GM19351 (cell line): Measurements from ENCODE around the gene ABHD14A.

Source experiments
- ATAC-seq: cut with Tn5 transposase; IDR thresholded peaks from one replicate; pipeline ENCODE4 v1.9.1; 2021; ENCODE audit warnings: mild to moderate bottlenecking, moderate library complexity; ENCODE audit not compliant: unreplicated experiment

The ABHD14A gene

GRCh38 chr3:51940648-51941462, 34.0 kb upstream of the ABHD14A start:
- ATAC-seq, result no peak

DNA sequence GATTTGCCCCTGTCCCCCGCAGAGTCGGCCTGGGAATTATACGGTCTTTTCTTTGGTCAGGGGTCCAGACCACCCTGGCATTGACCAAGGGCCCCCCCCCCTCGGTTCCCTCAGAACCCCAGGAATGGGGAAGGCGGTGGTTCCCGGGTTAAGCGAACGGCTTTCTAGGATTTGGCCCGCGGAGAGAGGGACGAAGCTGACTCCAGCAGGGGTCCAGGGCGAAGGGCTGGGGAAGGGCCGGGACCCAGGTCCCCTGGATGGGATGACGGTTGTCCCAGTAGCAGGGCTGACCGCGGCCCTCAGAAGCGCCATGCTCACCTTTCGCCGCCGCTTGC, 33.4 kb upstream of the ABHD14A start:
- ATAC-seq, result no peak

- peak; percentile 89 for ATAC-seq
Measured at GRCh38 chr3:51941798-51942602, 32.9 kb upstream of the ABHD14A start, which contains the start of the genes PARP3 and RRP9. PARP3 (plus strand) TSS chr3:51942363; CDS start chr3:51943356, 993 bp downstream. RRP9 (minus strand) TSS chr3:51941904; CDS start chr3:51941867, 37 bp downstream.

DNA sequence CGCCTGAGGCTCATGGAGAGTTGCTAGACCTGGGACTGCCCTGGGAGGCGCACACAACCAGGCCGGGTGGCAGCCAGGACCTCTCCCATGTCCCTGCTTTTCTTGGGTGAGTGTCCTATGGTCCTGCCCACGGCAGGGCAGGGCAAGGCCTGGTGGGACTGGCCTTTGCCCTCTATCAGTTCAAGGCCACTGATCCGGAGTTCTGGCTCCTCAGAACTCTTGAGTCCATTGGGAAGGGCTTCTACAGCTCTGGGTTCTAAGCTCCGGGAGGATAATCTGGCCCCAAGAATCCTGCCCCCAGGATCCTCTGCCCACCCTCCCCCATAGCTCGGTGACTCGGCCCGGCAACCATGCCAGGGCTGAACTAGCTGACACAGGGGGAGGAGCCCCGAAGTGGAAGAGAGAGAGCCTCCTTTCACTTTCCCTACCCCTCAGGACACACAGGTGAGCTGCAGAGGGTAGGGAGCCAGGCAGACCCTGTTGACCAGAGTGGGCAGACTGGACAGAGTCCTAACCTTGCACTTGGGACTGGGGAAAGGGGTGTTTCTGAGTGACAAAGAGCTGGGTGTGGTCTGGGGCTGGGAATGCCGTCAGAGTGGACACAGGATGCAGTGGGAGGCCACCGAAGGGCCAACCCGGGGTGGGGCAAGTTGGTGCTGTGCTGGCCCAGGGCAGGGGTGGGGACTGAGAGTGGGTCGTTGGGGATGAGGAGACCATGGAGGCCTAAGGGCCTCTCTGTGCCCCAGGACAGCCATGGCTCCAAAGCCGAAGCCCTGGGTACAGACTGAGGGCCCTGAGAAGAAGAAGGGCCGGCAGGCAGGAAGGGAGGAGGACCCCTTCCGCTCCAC, 32.0 kb upstream of the ABHD14A start:
- ATAC-seq, result peak; percentile 36

- no peak for ATAC-seq
Measured at GRCh38 chr3:51943451-51944391, 31.1 kb upstream of the ABHD14A start.

DNA sequence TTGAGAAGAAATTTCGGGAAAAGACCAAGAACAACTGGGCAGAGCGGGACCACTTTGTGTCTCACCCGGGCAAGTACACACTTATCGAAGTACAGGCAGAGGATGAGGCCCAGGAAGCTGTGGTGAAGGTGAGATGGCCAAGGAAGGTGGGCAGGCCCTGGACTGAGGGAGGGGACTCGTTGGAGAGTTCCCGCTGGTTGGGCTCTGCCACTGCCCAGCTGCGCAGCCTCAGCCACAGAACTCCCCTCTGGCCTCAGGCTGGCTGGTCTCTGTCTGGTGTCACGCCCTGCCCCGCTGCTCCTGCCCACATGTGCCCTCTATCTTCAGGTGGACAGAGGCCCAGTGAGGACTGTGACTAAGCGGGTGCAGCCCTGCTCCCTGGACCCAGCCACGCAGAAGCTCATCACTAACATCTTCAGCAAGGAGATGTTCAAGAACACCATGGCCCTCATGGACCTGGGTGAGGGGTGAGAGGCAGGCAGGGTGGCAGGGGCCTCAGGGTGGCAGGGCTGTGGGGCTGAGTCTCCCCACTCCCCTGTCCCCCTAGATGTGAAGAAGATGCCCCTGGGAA, 30.3 kb upstream of the ABHD14A start:
- ATAC-seq, result no peak

DNA sequence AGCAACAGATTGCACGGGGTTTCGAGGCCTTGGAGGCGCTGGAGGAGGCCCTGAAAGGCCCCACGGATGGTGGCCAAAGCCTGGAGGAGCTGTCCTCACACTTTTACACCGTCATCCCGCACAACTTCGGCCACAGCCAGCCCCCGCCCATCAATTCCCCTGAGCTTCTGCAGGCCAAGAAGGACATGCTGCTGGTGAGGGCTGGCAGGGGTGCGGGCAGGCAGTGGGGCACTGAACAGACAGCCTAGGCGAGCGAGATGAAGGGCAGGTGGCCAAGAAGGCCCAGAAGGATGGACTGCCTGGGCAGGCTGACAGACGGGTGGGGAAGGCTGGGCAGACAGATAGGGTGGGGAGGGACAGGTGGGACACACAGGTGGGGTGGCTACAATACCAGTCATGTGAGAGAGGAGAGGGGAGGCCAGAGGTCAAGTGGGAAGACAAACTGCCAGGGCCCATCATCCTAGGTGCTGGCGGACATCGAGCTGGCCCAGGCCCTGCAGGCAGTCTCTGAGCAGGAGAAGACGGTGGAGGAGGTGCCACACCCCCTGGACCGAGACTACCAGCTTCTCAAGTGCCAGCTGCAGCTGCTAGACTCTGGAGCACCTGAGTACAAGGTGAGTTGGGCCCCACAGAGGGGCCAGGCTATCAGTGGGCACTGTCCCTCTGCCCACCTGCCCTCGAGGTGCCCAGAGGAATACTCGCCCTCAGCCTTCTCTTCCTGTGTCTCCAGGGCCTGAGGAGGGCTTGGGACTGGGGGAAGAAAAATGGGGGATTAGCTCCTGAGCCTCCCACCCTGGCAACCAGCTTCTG, 29.6 kb upstream of the ABHD14A start:
- ATAC-seq, result no peak

GRCh38 chr3:51945926-51946705, 28.7 kb upstream of the ABHD14A start:
- no peak for ATAC-seq

- ATAC-seq, result no peak
Measured at GRCh38 chr3:51946796-51947195, 28.1 kb upstream of the ABHD14A start.

DNA sequence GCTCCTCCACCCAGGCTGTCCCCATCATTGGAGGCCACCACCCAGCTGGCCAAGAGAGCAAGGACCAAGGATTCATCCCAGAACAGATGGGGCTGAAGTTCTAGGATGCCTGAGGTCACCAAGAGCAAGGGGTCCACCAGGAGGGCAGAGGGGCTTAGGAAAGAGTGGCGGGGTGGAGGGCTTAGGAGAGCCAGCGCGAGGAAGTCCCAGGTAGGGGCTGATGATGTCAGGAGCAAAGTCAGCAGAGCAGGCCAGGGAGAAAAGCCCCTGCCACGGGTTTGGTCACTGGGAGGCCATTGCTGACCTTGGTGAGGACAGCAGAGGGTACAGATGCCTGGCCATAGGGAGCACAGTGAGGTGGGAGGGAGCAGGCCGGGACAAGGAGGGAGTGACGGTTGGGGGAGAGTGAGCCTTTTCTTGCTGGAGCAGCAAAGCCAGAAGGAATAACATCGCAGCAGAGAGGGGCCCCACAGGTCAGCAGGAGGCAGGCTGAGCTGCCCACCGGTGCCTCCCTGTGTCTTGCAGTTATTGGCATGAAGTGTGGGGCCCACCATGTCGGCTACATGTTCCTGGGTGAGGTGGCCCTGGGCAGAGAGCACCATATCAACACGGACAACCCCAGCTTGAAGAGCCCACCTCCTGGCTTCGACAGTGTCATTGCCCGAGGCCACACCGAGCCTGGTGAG, 27.5 kb upstream of the ABHD14A start:
- ATAC-seq, result no peak

DNA sequence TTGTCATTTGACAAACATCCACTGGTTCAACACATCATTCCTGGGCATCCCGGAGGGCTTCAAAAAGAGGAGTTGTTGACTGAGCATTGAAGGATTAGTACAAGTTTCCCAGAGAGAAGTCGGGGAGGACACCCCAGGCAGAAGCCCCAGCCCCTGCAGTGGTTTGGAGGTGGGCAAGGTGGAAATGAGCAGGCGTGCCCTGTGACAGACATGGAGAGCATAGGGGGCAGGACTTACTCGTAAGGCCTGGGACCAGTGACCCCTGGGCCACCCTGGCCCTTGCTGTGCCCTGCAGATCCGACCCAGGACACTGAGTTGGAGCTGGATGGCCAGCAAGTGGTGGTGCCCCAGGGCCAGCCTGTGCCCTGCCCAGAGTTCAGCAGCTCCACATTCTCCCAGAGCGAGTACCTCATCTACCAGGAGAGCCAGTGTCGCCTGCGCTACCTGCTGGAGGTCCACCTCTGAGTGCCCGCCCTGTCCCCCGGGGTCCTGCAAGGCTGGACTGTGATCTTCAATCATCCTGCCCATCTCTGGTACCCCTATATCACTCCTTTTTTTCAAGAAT, 26.8 kb upstream of the ABHD14A start:
- ATAC-seq, result no peak

DNA sequence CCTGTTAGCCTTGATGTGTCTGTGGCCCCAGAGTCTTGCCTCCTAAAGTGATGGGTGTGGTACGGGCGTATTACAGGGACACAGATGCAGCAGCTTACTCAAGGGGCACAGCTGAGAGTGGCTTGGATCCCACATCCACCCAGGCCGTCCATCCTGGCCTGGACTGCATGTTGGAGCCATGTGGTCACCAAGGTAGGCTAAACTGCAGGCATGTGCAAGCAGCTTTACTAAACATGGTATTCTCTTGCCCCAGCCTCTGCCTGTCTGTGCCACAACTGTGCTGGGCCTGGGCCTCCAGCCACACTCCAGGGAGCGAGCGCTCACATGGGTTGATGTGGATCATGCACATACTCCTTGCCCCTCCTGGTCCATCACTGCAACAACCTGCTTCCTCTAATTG, 25.7 kb upstream of the ABHD14A start:
- ATAC-seq, result no peak

DNA sequence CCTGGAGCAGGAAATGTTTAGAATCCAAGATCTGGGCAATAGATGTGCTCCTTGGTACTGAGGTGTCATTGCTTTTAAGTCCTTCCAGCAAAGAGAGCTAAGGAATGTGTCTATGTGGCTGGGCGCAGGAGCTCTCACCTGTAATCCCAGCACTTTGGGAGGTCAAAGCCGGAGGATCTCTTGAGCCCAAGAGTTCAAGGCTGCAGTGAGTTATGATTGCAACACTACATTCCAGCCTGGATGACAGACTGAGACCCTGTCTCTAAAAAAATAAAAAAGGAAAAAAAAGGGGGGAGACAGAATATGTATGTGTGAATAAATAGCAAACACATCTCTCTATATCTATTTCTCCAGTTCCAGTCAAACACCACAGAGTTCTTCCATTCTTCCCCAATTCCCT, 24.0 kb upstream of the ABHD14A start:
- no peak for ATAC-seq

DNA sequence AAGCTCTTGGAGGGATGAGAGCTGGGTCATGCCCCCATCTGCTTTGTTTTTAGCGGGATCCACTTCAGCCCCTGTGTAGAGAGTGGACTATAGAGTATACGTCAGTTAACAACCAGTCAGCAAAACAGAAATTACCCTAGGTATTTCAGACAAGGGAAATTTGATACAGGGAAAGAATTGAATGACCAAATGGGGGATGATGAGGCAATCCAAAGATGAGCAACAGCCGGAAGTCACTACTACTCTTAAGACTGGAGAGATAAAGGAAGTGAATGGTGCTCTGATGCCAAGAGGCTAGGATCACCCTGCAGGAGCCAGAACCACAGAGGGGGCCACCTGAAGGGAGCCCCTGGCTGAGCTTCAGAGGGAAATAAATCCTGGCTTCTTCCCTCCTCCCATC, 21.4 kb upstream of the ABHD14A start:
- no peak for ATAC-seq

GRCh38 chr3:51954105-51954504, 20.8 kb upstream of the ABHD14A start:
- no peak for ATAC-seq

DNA sequence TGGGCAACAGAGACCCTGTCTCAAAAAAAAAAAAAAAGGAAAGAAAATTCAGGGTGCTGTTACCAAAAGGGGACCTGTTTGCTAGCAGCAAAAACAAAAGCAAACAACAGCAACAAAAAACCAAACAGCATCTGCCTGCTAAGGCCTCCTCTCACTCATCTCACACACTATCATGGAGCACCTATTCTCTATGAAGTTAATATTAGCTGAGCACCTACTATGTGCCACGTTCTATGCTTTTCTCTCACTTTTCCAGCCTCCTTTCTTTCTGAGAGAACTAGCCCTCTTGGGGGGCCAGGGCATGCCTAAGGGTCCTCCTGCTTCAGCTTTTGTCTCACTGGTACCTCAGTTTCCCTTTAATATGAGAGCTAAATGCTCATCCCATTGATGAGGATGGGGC, 20.2 kb upstream of the ABHD14A start:
- ATAC-seq, result no peak

DNA sequence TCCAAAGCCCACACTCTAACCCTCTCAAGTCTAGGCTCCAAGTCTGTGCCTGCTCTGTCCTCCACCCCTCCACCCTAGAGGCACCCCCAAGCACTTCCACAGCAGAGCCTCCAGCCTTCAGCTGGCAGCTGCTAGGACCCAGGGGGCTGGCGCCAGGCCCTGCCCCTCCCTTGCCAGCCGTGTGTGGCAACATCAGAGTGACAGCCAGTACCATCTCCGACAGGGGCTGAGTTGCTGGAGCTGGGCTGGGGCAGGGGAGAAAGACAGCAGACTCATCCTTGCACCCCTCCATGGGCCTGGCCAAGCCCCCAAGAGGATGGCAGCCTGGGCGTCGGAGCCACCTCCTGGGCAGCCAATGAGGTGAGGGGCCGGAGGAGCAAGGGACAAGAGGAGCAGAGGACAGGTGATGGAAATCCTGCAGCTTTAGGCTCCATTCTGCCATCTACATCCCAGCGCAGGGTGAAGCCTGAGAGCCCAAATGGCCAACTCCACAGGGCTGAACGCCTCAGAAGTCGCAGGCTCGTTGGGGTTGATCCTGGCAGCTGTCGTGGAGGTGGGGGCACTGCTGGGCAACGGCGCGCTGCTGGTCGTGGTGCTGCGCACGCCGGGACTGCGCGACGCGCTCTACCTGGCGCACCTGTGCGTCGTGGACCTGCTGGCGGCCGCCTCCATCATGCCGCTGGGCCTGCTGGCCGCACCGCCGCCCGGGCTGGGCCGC, 19.5 kb upstream of the ABHD14A start, which contains the start of gene GPR62:
Gene GPR62, plus strand, starts transcription at position 207 of the 718 bp plus-strand sequence. Its CDS starts 272 bp downstream, at position 479.
- ATAC-seq, result no peak
